Loucy (cell line): ENCODE data around the gene DLG2.

Experiments
- EZH2phosphoT487 ChIP-seq: fragments of 200-600 bp; IDR thresholded peaks from 2 replicates; pipeline ENCODE4 v1.6.1; 2018; ENCODE audit warnings: antibody characterized with exemption, mild to moderate bottlenecking, moderate library complexity, borderline replicate concordance
- TF ChIP-seq, protein P1 (sequence below): fragments of 200-600 bp; sonication (generic); conservative IDR thresholded peaks from 2 replicates; pipeline ENCODE4 v1.5.1; 2014; ENCODE audit warnings: mild to moderate bottlenecking, antibody characterized with exemption, low read length

DNA sequence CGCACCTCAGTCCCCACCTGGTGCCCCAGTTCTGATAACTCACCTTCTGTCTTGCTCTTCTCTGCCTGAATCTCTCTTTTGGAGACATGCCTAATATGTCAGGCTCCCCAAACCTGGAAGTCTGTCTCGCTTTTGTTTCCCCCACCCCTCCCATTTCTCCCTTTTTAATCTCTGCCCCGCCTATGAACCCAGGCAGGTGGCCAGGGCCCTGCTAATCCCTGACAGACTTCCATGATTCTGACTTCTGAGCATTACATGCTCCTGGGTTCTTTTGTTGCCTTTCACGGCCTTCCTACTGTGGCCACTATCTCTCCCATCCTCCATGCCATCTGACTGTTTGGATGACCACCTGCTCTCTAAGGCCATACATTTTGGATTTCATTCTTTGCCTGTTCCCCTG lies 1220.1 kb downstream of the DLG2 start:
- TF ChIP-seq, protein P1, sequence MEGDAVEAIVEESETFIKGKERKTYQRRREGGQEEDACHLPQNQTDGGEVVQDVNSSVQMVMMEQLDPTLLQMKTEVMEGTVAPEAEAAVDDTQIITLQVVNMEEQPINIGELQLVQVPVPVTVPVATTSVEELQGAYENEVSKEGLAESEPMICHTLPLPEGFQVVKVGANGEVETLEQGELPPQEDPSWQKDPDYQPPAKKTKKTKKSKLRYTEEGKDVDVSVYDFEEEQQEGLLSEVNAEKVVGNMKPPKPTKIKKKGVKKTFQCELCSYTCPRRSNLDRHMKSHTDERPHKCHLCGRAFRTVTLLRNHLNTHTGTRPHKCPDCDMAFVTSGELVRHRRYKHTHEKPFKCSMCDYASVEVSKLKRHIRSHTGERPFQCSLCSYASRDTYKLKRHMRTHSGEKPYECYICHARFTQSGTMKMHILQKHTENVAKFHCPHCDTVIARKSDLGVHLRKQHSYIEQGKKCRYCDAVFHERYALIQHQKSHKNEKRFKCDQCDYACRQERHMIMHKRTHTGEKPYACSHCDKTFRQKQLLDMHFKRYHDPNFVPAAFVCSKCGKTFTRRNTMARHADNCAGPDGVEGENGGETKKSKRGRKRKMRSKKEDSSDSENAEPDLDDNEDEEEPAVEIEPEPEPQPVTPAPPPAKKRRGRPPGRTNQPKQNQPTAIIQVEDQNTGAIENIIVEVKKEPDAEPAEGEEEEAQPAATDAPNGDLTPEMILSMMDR: no peak
- no peak for TF ChIP-seq EZH2phosphoT487
